ENCODE measurements around the gene KRTAP9-7.

KRTAP9-7 gene

DNA sequence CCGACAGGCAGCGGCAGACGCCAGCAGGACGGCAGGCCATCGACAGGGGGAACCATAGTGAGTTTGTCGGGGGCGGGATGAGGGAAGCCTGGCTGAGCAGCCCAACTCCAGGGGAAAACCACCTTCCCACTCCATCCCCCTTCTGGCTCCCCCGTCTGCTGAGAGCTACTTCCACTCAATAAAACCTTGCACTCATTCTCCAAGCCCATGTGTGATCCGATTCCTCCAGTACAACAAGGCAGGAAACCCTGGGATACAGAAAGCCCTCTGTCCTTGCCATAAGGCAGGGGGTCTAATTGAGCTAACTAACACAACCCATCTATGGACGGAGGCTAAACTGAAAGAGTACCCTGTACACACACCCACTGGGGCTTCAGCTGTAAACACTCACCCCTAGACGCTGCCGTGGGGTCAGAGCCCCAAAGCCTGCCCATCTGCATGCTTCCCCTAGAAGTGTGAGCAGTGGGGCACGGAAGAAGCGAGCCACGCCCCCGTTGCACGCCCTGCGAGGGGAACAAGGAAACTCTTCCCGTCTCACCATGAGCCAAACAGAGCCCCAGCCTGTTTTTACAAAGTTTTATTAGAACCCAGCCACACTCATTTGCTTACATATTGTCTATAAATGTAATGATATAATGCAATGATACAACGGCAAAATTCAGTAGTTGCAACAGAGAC is 23.1 kb downstream of the KRTAP9-7 start:
- TF ChIP-seq JUND (IDR thresholded peaks at IDR 0.05; ENCODE audit: low read depth) = no peak
- no peak for DNase-seq (ENCODE audit: low read depth in 1 of 2, low spot score in 1 of 2)
- in situ Hi-C loops (cut with HindIII; ENCODE audit: low pct_unique_long_range_greater_than_20kb, low sequenced_read_pairs) = no loop called here

GRCh38 chr17:41301204-41301790 is 25.8 kb downstream of the KRTAP9-7 start:
- TF ChIP-seq JUND (IDR thresholded peaks at IDR 0.05; ENCODE audit: low read depth) = no peak
- no peak for DNase-seq (ENCODE audit: low read depth in 1 of 2, low spot score in 1 of 2)
- in situ Hi-C loops (cut with HindIII; ENCODE audit: low pct_unique_long_range_greater_than_20kb, low sequenced_read_pairs) = no loop called here

DNA sequence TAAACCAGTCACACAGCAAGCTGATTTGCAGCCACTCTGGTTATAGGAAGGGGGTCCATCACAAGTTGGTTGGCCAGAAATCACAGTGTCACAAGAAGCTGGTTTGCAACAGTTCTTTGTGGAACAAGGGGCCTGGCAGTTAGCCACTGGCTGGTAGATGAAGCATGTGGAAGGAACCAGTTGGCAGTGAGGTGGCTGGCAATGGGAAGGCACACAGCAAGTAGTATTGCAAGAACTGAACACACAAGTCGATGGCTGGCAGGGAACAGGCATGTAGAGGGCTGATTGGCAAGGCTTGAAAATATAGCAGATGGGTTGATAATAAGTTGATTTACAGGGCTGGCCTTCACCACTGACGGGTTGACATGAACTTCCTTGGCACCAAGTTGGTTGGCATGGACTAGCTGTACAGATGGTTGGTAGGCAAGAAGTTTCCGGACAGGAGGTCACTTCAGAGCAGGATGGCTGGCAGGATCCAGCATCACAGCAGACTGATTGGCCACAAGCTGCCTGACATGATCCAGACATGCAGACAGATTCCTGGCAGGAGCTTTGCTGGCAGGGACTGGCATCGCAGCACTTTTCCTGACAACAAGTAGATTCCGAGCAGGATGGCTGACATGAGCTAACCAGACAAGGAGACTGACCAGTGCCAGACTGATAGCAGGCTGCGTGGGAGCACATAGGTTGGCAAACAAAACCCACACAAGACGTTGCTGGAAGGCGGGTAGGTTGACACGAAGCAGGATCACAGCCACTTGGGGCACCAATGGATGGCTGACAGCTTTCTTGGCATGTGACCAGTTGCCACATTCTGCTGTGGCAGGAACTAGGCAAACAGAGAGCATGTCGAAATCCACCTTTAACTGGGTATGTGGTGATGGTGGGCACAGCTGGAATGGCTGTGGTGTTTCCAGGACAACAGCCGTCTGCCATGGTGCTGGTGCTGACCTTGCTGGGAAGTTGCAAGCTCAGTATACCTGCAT is 26.7 kb downstream of the KRTAP9-7 start, which contains the start of gene KRTAP29-1:
TSS of gene KRTAP29-1 (minus strand) at position 936 of the 986 bp plus-strand sequence. CDS start at position 936, 0 bp downstream.
- DNase-seq (ENCODE audit: low read depth in 1 of 2, low spot score in 1 of 2) = peak in 1 of 2 experiments; percentile 33
- TF ChIP-seq JUND (IDR thresholded peaks at IDR 0.05; ENCODE audit: low read depth) = no peak
- in situ Hi-C loops (cut with HindIII; ENCODE audit: low pct_unique_long_range_greater_than_20kb, low sequenced_read_pairs) = no loop called here

DNA sequence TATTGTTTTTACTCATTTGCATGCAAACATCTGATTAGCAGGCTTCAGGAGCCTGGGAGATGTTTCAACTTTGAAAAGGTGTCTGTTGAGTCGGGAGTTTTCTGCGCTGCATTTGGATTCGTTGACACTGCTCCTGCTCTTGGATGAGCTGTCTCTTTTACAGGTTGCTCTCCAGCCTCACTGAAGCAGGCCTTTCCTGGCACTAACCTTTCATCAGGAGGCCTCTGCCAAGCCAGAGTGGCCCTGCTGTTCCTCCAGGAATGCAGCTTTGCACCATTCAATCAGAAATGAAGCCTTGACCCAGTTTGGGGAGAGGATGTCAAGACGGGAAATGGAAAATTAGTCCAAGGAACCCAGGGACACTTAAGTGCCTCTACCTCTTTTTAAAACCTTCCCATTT is 27.5 kb downstream of the KRTAP9-7 start:
- no peak for DNase-seq (ENCODE audit: low read depth in 1 of 2, low spot score in 1 of 2)
- in situ Hi-C loops (cut with HindIII; ENCODE audit: low pct_unique_long_range_greater_than_20kb, low sequenced_read_pairs) = no loop called here
- no peak for TF ChIP-seq JUND (IDR thresholded peaks at IDR 0.05; ENCODE audit: low read depth)

- TF ChIP-seq JUND (IDR thresholded peaks at IDR 0.05; ENCODE audit: low read depth) = no peak
- in situ Hi-C loops (cut with HindIII; ENCODE audit: low pct_unique_long_range_greater_than_20kb, low sequenced_read_pairs) = no loop called here
- DNase-seq (ENCODE audit: low read depth in 1 of 2, low spot score in 1 of 2) = no peak
Measured at GRCh38 chr17:41304091-41304490, 28.6 kb downstream of the KRTAP9-7 start.

DNA sequence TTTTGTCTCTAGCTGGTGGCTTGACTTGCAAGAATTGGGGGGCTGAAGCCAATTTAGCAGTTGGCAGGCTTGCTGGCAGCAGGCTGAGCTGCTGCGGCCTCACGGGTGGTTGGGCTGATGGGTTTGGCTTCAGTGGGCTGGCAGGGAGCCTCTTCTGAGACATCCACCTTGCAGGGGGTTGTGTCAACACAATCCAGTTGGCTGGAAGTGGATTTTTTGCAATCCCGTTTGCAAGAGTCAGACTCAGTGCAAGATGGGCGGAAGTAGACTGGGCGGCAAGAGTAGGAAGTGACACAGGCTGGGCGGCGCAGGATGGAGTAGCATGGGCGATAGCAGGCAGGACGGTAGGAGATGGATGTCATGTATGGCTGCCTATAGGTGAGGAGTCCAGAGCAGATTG is 32.1 kb downstream of the KRTAP9-7 start:
- no peak for DNase-seq (ENCODE audit: low read depth in 1 of 2, low spot score in 1 of 2)
- TF ChIP-seq JUND (IDR thresholded peaks at IDR 0.05; ENCODE audit: low read depth) = no peak
- in situ Hi-C loops (cut with HindIII; ENCODE audit: low pct_unique_long_range_greater_than_20kb, low sequenced_read_pairs) = no loop called here

GRCh38 chr17:41308251-41308917 is 32.9 kb downstream of the KRTAP9-7 start:
- no peak for DNase-seq (ENCODE audit: low read depth in 1 of 2, low spot score in 1 of 2)
- no peak for TF ChIP-seq JUND (IDR thresholded peaks at IDR 0.05; ENCODE audit: low read depth)
- in situ Hi-C loops (cut with HindIII; ENCODE audit: low pct_unique_long_range_greater_than_20kb, low sequenced_read_pairs) = no loop called here

DNA sequence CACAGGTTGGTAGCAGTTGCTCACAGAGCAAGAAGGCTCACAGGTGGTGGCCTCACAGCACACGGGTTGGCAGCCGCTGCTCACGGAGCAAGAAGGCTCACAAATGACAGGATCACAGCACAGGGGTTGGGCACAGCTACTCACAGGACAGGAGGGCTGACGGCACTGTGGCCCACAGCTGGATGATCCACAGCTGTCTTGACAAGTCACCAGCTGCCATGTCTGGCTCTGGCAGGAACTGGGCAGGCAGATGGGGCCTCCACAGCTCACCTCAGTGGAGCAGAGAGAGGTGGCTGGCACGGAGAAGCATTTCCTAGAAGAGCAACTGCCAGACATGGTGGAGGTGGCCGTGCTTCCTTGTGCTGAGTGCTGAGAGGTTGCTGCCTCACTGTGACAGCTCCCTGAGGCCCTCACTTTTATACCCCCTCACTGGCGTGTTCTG is 33.4 kb downstream of the KRTAP9-7 start, which contains the start of gene KRTAP16-1:
TSS of gene KRTAP16-1 (minus strand) at position 392 of the 442 bp plus-strand sequence. CDS start at position 336, 56 bp downstream.
- DNase-seq (ENCODE audit: low read depth in 1 of 2, low spot score in 1 of 2) = no peak
- TF ChIP-seq JUND (IDR thresholded peaks at IDR 0.05; ENCODE audit: low read depth) = no peak
- in situ Hi-C loops (cut with HindIII; ENCODE audit: low pct_unique_long_range_greater_than_20kb, low sequenced_read_pairs) = no loop called here

- no peak for DNase-seq (ENCODE audit: low read depth in 1 of 2, low spot score in 1 of 2)
- TF ChIP-seq JUND (IDR thresholded peaks at IDR 0.05; ENCODE audit: low read depth) = no peak
- in situ Hi-C loops (cut with HindIII; ENCODE audit: low pct_unique_long_range_greater_than_20kb, low sequenced_read_pairs) = no loop called here
Measured at GRCh38 chr17:41311111-41311510, 35.6 kb downstream of the KRTAP9-7 start.

DNA sequence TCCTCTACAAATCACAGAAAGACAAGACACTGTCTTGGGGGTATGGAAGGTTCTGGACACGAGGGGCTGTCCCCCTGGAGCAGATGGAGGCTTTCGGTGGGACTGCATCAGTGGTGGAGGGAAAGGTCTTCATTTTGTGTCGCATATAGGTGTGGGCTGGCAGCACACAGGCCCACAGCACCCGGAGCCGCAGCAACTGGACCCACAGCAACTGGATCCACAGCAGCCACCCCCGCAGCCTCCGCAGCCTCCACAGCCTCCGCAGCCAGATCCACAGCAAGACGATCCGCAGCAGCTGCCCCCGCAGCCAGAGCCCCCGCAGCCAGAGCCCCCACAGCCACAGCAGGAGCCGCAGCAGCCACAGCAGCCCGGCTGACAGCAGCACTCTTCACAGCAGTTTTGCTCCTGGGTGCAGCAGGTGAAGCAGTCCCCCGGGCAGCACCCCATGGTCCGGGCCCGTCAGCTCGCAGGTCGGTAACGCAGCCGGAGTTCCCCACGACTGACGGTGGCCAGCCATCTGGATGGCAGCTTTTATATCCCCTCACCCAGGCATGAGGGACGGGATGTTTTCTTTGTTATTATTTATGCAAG is 39.8 kb downstream of the KRTAP9-7 start, which contains the start of gene KRTAP17-1:
TSS of gene KRTAP17-1 (minus strand) at position 507 of the 591 bp plus-strand sequence. CDS start at position 447, 60 bp downstream.
- no peak for TF ChIP-seq JUND (IDR thresholded peaks at IDR 0.05; ENCODE audit: low read depth)
- in situ Hi-C loops (cut with HindIII; ENCODE audit: low pct_unique_long_range_greater_than_20kb, low sequenced_read_pairs) = no loop called here
- no peak for DNase-seq (ENCODE audit: low read depth in 1 of 2, low spot score in 1 of 2)

DNA sequence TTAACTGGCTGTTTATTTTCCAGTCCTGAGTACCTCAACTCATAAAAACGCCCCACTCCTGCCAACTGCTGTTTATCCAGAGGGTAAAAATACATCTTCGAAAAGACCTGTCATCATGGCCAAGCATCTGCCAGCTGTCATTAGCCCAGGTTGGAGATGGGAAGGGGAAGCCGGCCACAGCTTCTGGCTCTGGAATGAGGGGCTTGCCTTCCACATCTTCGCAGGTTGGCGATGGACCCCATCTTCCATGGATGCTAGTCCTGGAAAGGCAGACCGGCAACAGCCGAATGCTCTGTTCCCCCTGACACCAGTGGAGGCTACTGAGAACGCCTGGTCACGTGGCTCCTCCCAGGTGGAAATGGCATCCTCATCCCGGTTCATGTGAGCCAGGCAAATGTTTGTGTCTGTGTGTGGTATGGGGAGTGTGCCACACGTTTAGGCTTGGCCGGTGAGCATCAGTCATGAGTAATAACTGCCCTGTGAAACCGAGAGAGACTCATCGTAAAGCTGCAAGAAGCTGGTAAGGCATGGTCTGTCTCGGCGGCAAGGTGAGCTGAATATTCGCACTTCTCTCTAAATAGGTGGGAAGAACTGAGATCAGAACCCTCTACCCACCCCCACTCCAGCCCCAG is 40.4 kb downstream of the KRTAP9-7 start:
- in situ Hi-C loops (cut with HindIII; ENCODE audit: low pct_unique_long_range_greater_than_20kb, low sequenced_read_pairs) = no loop called here
- no peak for DNase-seq (ENCODE audit: low read depth in 1 of 2, low spot score in 1 of 2)
- no peak for TF ChIP-seq JUND (IDR thresholded peaks at IDR 0.05; ENCODE audit: low read depth)
